NOMO-1 treated with dmso at 0.1 percent for 144 hours (cell line): ENCODE measurements around the gene NPAS1.
A peak's percentile ranks its signal among the peaks of the same experiment; 100 is the strongest.
"Not testable (repeated sequence)": the region's sequence is repeated elsewhere in the genome, so short reads cannot be mapped to it uniquely, and the experiment has no call there.

ENCODE experiments used
- DNase-seq: peaks from one replicate; lab custom pipeline; 2025; ENCODE audit not compliant: unreplicated experiment; lab: John Stamatoyannopoulos, UW

Gene NPAS1

GRCh38 chr19:47074621-47075020 lies 55.0 kb downstream of the NPAS1 start:
- no peak for DNase-seq

DNA sequence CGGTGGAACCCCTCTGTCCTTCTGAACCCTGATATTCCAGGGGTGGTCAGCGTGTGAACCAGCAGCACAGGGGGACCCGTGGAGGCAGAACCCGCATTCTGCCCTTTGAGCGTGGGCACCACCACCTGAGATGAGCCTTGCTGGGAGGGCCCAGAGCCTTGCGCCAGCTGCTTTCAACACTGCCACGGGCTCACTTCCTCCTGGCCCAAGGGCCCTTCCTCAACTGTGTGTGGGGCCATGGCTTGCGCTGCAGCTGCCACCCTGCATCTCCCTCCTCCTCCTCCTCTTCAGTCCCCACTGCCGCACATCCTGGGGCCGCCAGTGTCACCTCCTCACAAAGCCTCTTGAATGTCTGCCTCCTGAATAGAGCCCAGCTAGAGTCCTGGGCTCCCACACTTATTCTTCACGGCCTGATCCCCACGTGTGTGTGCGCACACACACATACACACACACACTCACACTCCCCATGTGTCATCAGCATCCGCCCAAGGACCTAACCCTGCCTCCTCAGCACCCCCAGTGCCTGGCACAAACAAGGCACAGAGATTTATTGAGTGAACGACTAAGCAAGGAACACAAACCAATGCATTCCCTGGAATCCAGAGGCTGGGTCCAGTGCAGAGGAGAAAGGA lies 55.7 kb downstream of the NPAS1 start:
- peak; percentile 29 for DNase-seq

DNA sequence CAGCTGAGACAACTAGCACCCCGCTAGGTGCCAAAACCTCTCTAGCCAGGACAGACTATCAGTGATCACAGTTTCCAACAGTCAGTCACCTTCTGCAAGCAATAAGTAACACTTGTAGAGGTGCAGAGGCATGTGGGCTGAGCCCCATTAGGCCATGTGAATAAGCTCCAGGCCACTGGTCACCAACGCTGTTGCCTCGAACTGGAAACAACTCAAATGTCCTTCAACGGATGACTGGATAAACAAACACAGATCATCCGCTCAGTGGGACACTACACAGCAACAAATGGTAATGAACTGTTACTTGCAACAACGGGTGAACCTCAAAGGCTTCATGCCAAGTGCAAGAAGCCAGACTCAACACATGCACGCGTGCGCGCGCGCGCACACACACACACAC lies 56.3 kb downstream of the NPAS1 start:
- no peak for DNase-seq

DNA sequence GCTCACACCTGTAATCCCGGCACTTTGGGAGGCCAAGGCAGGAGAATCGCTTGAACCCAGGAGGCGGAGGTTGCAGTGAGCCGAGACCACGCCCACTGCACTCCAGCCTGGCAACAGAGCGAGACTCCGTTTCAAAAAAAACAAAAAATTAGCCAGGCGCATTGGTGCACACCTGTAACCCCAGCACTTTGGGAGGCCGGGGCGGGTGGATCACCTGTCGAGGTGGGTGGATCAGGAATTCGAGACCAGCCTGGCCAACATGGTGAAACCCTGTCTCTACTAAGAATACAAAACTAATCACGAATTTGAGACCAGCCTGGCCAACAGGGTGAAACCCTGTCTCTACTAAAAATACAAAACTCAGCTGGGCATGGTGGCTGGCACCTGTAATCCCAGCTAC lies 58.7 kb downstream of the NPAS1 start:
- not testable (repeated sequence) for DNase-seq

DNA sequence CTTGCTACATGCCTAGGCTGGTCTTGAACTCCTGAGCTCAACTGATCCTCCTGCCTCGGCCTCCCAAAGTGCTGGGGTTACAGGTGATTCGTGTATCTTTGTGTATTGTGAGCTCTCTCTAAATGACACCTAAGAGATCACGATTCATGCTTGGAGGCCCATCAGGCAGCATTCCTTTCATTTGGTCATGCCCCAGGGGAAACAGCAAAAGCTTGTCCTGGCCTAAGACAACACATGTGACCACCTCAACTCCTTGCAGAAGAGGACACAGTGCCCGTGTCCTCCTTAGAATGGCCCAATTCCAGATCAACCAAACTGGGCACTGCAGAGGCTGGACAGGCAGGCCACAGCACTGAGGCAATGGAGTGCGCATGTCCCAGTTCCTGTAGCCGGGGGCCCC lies 61.5 kb downstream of the NPAS1 start:
- DNase-seq: no peak

DNA sequence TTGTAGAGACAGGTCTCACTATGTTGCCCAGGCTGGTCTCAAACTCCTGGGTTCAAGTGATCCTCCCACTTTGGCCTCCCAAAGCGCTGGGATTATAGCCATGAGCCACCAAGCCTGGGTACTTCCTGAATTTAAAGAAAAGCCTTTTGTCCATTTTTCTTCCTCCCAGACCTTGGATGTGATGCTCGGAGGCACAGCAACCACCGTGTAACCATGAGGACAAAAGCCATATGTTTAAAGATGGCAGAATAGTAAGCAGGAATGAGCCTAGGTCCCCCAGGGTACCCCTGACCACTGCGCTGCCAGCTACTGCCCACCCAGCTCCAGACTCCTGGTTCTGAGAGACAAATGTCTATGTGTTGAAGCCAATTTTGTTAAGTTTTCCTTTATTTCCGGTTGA lies 62.9 kb downstream of the NPAS1 start:
- no peak for DNase-seq

DNA sequence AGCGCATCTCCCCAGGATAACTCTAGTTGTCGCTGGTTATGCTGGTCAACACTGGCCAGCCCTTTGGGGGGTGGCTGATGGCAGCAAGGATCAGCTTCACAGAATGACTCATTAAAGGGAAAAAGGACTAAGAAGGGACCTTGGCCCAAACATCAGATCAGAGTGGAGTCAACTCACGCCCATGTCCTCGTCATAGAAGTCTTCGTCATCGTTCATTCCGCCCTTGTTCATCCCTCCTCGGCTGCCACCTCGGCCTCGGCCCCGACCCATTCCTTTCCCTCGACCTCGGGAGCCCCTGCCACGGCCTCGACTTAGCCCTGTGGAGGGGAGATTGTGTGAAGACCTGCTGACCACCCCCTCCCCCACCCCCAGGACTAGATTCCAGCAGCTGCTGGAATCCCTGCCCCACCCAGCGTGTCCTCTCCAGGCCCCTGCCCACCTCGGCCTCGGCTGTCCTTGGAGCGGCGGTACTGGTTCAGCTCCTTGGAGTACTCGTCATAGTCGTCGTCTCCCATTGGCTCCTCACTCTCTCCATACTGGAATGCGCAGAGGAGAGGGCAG lies 65.3 kb downstream of the NPAS1 start:
- no peak for DNase-seq

- DNase-seq: no peak
These were observed 66.6 kb downstream of the NPAS1 start for GRCh38 chr19:47086280-47086679.

GRCh38 chr19:47089767-47090350 lies 70.2 kb downstream of the NPAS1 start:
- no peak for DNase-seq

DNA sequence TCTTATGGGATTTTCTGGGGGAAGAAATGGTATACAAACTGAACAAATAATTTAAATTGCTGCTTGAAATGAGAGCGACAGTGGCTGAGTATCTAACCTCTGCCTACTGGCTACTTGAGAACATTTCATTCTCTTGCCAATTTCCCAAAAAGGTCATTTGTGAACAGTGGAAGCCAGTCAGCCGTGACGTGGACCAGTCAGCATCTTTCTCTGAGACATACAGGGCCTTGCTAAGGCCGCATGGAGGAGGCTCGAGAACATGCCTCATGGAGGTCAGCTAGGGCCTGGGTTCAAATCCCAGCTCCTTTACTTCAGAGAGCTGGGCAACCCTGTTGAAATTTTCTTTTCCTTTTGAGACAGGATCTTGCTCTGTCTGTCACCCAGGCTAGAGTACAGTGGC lies 73.6 kb downstream of the NPAS1 start:
- DNase-seq: no peak

DNA sequence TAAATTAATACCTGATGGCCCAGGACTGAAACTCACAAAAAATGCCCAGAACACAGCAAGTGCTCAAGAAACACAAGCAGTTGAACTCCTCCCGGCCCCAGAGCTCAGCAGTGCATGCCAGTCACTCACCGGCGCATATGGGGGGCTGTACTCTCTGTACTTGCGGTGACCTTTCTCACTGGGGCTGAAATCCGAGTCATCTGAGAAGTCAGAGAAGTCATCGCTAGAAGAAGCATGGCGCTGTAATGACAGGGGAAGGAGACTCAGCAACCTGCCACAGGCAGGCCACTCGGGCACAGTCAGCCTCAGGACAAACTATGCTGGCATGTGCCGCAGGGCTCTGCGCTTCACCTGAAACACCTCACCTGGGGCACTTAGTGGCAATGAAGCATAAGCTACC lies 74.2 kb downstream of the NPAS1 start:
- no peak for DNase-seq

DNA sequence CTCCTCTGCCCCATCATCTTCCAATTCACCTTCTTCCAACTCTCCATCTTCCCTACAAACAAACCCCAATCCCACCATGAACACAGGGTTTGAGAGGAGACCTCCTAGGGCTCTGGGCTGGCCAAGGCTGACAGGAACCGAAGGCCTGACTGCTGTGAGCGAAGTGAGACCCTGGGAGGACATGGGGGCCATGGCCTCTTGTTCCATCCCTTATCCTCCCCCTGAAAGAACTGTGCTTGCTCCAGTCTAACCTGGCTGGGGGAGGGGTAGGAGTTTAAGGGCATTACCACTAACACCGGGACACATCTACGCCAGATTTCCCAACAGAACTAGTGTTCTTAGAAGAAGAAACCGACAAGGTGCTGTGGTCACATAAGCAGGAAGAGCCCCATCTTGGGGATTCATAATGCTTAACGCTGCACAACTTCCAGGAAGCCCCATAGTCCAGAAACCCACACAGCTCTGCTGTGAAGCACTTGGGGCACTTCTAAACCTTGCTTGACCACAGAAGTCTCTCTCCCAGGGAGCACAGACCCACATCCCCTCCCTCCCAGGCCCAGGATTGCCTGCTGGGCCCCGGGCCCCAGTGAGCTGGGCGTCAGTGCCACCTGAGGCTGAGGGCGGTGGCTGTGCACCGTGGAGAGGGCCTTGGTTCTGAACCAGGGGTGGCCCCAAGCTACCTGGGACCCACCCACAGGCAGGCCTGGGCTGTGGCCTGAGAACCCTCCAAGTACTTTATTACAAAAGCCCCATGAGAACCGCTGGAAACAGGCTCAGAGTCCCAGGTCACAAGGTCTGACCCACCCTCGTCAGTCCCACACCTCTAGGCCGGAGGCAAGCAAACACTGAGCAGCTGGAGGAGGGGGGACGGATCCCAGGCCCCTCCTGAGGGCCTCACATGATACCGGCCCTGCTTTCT lies 75.2 kb downstream of the NPAS1 start:
- DNase-seq: no peak
